Uterus (tissue), 2 donors: ENCODE results near the gene STX18.

Experiments used
- CTCF ChIP-seq, 4 experiments: fragments of 200-600 bp in 2 of 4; fragments of 450-650 bp in 2 of 4; sonication (generic) in 2 of 4; IDR thresholded peaks; one replicate each; pipeline ENCODE4 v1.5.1; 2016 to 2019; ENCODE audit warnings: antibody characterized with exemption in 4 of 4, mild to moderate bottlenecking in 2 of 4, moderate library complexity in 1 of 4
- POLR2A ChIP-seq, 2 donors: fragments of 450-650 bp; IDR thresholded peaks; one replicate each; pipeline ENCODE4 v1.6.1; 2016; ENCODE audit warnings: antibody characterized with exemption in 2 of 2, mild to moderate bottlenecking in 1 of 2, moderate library complexity in 1 of 2

- TF ChIP-seq POLR2A (IDR thresholded peaks at IDR 0.05) (no peak), CTCF (IDR thresholded peaks at IDR 0.05) (no peak)
These were observed 116.2 kb downstream of the STX18 start for GRCh38 chr4:4425696-4426095.
